ENCODE data around the gene NPPA.

The NPPA gene

GRCh38 chr1:11841245-11842153 lies 6.1 kb downstream of the NPPA start:
- DNase-seq: no peak

- DNase-seq: no peak
These were observed 7.6 kb downstream of the NPPA start for GRCh38 chr1:11839727-11840705.

GRCh38 chr1:11838349-11839272 lies 9.0 kb downstream of the NPPA start:
- DNase-seq: peak; percentile 39 to 68 (median 63)

GRCh38 chr1:11837767-11838348 lies 9.7 kb downstream of the NPPA start:
- no peak for DNase-seq

GRCh38 chr1:11836955-11837766 lies 10.4 kb downstream of the NPPA start:
- no peak for DNase-seq

GRCh38 chr1:11835441-11836225 lies 11.9 kb downstream of the NPPA start:
- no peak for DNase-seq

- no peak for DNase-seq
These were observed 13.7 kb downstream of the NPPA start for GRCh38 chr1:11833900-11834299.

- DNase-seq: no peak
These were observed 14.1 kb downstream of the NPPA start for GRCh38 chr1:11833497-11833896.

- DNase-seq: no peak
These were observed 15.4 kb downstream of the NPPA start for GRCh38 chr1:11831945-11832725.

GRCh38 chr1:11828511-11828910 lies 19.1 kb downstream of the NPPA start:
- no peak for DNase-seq

GRCh38 chr1:11826946-11827345 lies 20.6 kb downstream of the NPPA start:
- no peak for DNase-seq

GRCh38 chr1:11825131-11825530 lies 22.5 kb downstream of the NPPA start:
- no peak for DNase-seq

- no peak for DNase-seq
These were observed 24.0 kb downstream of the NPPA start for GRCh38 chr1:11823366-11824137.

GRCh38 chr1:11822091-11822490 lies 25.5 kb downstream of the NPPA start:
- no peak for DNase-seq

GRCh38 chr1:11817192-11817591 lies 30.4 kb downstream of the NPPA start:
- DNase-seq: no peak

GRCh38 chr1:11813021-11813420 lies 34.6 kb downstream of the NPPA start:
- no peak for DNase-seq

GRCh38 chr1:11807133-11807532 lies 40.5 kb downstream of the NPPA start:
- DNase-seq: no peak

- DNase-seq: peak in 1 of 5 donors; percentile 22
These were observed 41.2 kb downstream of the NPPA start for GRCh38 chr1:11806307-11806936.

Data from T-helper 1 cell (primary cell).